ENCODE data around the gene BPGM. TPM values are rescaled to one million over a fixed set of nuclear protein-coding genes. Genes with fewer than 3 reads are reported as not detected.

BPGM gene
- total RNA-seq, 4 donors from 2014 or later: 11.1 to 14.0 (median 12.4) TPM

- TF ChIP-seq CTCF (IDR thresholded peaks at IDR 0.05; ENCODE audit: low read depth): no peak
Observed at GRCh38 chr7:134699021-134699818, 52.6 kb downstream of the BPGM start.

DNA sequence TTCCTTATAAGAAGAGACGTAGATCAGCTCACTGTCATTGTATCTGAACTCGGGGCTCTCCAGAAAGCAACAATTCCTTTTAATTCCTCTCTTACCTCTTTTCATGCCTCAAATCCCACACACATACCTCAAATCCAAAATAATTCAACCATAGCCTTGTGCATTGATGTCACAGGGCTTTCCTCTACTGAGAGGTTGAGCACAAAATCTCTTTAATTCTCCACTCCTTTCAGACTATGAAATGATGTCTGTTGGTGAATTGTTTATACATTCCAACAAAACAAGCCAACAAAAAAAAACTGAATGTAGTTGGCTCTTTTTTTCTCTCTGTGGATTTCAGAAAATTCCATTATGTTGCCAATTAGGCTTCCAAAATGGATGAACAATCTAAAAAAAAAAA is 53.2 kb downstream of the BPGM start:
- TF ChIP-seq CTCF (IDR thresholded peaks at IDR 0.05; ENCODE audit: low read depth): no peak

GRCh38 chr7:134701272-134701671 is 54.6 kb downstream of the BPGM start:
- TF ChIP-seq CTCF (IDR thresholded peaks at IDR 0.05; ENCODE audit: low read depth): no peak

DNA sequence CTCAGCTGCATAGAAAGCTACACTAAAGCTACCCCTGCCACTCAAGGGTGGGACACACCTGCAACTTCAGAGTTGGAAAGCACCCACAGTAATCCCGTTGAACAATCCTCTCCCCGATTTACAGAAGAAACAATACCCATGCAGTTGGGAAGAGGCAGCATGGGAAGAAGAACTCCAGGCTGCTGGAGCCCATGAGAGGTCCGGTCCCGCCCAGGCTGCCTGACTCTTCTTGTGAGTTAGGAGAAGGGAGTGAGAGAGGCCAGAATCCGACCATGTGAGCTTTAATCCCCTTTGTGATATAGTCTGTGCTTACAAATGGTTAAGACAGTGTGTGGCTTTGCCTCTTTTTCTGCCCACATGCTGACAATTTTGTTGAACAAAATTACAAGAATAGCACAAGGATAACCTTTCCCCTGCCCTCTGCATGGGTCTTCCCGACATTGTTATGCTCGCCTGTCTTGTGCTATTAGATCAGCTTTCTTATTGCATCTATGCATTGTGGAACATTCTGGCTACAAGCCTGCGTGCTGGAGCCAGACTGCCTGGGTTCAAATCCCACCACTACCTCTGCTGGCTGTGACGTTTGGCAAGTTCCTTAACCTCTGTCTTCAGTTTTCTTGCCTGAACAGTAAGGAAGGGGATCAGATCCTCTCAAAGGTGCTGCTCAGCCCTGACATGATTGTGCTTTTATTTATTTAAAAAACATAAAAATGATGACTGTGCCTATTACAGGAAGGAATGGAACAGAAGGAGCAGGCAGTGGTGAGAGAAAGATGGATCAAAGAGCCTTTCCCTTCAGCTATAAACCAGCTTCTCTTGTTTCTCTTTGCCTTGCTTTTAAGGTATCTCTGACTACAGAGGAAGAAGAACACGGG is 56.0 kb downstream of the BPGM start:
- no peak for TF ChIP-seq CTCF (IDR thresholded peaks at IDR 0.05; ENCODE audit: low read depth)

GRCh38 chr7:134703241-134703594 is 56.6 kb downstream of the BPGM start:
- no peak for TF ChIP-seq CTCF (IDR thresholded peaks at IDR 0.05; ENCODE audit: low read depth)

DNA sequence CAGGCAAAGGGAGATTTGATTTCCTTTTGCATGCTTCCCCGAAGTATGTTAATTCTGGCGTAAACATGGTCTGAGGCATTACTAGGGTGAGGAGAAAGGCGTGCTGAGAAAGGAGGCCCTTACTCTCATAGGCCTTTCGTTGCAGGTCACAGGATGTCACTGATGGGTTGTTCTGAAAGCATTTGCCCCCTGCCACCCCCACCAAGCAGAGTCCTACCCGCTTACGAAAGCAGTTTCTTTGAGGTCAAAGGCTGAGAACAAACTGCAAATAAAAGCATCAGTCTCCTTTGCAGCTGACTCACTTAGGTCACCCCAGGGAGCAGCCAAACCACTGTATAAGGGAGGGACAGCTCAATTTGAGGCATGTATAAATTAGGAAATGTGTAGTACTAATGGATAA is 57.1 kb downstream of the BPGM start:
- TF ChIP-seq CTCF (IDR thresholded peaks at IDR 0.05; ENCODE audit: low read depth): no peak

GRCh38 chr7:134704827-134705226 is 58.2 kb downstream of the BPGM start:
- no peak for TF ChIP-seq CTCF (IDR thresholded peaks at IDR 0.05; ENCODE audit: low read depth)

Data from subcutaneous adipose tissue (tissue), 4 donors.